Stimulated activated CD4-positive, alpha-beta T cell treated with anti-CD3 and anti-CD28 coated beads, Interleukin-4, amount 100 ng/mL, for 1 hour (primary cell): ENCODE measurements around the gene ANGEL2.

Source experiments
- DNase-seq: peaks from one replicate; pipeline ENCODE4 v3.0.0-alpha.2; 2020

Gene ANGEL2

GRCh38 chr1:212950243-212951125 is 65.2 kb downstream of the ANGEL2 start, which contains the start of gene VASH2:
Gene VASH2 (plus strand): TSS chr1:212950541. CDS start chr1:212951543, 1,002 bp downstream.
- peak; percentile 71 for DNase-seq

GRCh38 chr1:212949771-212950170 is 65.9 kb downstream of the ANGEL2 start:
- no peak for DNase-seq

DNA sequence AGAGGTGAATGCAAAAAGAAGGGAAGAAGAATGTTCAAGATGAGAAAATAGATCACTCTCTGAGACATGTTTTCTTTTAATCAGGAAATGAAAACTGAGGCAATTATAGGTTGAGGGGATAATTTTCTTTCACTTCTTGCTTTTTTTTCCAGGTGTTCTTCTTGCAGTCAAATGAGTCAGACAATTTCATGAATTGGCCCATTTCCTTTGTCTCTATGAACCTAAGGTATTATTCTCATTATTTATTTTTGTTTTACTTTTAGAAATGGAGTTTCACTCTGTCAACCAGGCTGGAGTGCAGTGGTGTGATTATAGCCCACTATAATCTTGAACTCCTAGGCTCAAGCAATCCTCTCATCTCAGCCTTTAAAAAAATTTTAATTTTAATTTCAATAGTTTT is 68.8 kb downstream of the ANGEL2 start:
- DNase-seq, result no peak

DNA sequence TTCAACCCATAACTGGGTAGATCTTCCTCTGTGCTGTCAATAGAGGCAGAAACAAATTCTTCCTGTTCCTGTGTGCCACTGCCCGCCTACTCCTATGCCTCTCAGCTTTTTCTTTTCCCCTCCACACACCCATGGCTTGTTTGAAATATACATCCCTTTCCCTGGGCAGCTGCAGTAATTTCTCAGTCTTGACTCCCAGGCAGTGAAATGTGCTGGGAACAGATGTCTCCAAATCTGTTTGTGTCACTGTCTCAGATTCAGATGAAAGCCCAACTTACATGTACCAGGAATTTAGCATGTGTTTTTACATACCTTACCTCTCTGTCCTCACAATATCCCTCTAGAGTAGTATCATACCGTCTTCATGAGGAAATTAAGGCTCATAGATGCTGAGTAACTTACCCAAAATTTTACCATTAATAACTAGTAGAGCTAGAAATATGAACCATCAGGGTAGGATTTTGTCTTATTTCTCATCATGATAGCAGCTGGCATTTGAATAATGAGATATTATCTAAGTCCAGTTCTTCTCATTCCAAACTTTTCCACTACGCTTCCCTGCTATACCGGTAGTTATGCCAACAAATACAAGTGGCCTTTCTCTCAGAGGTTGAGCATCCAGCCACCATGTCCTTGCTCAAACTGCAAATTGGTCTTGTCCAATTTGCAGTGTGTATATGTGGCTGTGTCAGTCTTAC is 70.1 kb downstream of the ANGEL2 start:
- DNase-seq, result no peak

DNA sequence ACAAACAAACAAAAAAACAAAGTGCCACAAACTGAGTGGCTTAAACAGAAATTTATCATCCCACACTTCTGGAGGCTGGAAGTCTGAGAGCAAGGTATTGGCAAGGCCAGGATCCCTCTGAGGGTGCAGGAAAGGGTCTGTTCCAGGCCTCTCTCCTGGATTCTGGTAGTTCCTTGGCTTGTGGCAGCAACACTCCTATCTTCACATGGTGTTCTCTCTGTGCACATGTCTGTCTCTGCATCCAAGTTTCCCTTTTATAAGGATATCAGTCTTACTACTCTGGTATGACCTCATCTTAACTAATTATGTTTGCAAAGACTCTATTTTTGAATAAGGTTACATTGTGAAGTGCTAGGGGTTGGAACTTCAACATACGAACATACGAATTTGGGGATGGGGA is 70.6 kb downstream of the ANGEL2 start:
- DNase-seq, result no peak

DNA sequence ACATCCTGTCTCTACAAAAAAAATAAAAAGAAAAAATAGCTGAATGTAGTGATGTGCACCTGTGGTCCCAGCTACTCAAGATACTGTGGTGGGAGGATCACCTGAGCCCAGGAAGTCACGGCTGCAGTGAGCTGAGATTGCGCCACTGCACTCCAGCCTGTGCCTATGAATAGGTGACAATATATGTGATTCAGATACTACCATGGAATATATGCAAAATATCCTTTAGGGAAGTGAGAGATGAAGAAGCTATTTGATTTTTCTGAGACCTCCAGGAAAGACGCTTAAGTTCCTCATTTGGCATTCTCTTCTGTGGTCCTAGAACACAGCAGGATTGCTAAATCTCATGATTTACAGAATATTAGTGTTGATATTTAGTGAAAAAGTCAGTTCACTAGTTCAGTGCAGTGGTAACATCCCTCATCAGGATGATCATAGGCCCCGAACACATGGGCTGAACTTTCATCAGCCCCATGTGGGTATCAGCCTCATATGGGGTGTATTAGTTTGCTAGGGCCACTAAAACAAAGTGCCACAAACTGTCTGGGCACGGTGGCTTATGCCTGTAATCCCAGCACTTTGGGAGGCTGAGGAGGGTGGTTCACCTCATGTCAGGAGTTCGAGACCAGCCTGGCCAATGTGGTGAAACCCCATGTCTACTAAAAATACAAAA is 71.3 kb downstream of the ANGEL2 start:
- DNase-seq, result no peak

DNA sequence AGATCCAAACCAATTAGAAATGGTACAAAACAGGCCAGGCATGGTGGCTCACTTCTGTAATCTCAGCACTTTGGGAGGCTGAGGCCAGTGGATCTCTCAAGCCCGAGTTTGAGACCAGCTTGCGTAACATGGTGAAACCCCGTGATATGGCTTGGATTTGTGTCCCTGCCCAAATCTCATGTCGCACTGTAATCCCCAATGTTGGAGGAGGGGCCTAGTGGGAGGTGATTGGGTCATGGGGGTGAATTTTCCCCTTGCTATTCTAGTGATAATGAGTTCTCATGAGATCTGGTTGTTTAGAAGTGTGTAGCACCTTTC is 72.3 kb downstream of the ANGEL2 start:
- no peak for DNase-seq

- no peak for DNase-seq
Observed at GRCh38 chr1:212942679-212943392, 72.8 kb downstream of the ANGEL2 start.
